Superior temporal gyrus (tissue), 1 donor: ENCODE data around the gene C14orf132.

ENCODE experiments used
- DNase-seq: peaks from one replicate; pipeline ENCODE4 v3.0.0-alpha.2; 2016; ENCODE audit errors: extremely low spot score

The C14orf132 gene

DNA sequence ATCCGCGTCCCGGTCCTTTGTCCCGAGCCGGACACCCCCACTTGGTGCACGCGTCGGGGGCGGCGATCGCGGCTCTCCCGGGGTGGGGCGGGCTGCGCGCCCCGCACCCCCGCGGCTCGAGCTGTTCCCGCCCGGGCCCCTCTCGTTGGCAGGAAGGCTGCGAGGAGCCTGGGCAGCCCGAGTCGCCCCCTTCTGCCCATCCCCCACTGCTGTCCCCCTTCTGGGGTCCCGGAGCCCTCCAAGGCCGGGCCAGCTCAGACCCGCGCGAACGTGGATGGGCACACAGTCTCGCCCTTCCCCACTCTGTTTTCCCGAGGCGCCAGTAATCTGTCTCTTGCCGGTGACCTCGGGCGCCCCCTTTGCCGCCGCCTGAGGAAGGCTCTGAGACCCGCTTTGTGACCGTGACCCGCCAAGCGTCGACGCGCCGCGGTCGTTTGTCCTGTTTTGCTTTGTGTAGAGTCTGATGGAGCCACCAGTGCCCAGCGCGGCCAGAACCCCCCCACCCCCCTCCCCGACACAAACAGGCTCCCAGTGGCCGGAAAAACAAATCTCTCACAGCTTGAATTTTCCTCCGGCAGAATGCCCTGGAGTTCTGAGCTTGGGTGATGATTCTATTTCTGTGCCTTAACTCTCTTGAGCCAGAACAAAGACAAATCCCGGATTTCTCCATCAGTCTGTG lies 610 bp downstream of the C14orf132 start:
- peak; percentile 69 for DNase-seq

DNA sequence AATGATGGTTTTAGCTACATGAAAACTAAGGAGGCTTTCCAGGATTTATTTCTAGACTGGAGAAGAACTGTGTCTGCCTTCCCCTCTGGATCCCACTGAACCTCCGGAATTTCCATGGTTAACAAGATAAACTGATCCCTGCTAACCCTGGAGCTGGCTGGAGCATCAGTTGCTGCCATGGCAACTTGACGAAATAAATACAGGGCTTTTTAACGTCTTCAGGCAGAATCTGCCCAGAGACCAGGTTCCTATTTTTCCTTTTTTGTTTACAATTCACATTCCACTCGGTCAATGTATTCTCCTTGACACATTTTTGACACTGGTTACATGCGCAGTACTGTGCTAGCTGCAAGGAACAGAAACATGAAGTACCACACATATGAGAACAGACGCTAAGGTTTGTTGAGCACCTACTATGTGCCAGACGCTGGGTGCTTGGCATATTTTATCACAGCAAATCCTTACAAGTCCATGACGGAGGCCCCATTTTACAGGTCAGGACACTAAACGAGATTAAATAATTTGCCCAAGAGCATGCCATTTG lies 1.7 kb downstream of the C14orf132 start:
- DNase-seq, result no peak

DNA sequence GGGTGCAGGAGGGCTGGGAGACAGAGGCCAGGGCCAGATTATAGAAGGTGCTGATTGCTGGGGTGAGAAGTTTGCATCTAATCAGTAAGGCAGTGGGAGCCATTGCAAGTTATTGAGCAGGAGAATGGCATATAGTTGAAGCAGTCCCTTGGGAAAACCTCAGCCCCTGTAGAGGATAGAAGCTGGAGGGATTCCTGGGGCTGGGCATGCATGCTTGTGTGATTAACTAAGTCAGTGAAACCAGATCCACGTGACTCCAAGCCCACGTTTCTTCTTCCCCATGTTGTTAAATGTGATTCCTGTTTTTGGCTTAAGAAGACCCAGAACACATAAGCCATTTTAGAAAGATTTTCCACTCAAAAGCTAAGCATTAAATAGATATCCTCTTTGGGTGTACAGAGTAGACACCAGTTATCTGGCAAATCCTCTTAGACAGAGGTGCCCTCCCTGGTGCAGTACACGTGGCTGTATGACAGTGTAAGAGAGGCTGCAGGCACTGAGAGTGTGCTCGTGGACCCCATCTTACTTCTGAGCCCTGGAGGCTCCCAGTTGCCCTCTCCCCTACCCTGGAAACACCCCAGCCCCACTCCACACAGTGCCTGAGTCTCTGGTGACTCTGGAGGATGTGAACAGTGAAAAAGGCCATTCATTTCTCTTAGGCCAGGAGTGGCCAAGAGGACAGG lies 3.2 kb downstream of the C14orf132 start:
- DNase-seq, result no peak

DNA sequence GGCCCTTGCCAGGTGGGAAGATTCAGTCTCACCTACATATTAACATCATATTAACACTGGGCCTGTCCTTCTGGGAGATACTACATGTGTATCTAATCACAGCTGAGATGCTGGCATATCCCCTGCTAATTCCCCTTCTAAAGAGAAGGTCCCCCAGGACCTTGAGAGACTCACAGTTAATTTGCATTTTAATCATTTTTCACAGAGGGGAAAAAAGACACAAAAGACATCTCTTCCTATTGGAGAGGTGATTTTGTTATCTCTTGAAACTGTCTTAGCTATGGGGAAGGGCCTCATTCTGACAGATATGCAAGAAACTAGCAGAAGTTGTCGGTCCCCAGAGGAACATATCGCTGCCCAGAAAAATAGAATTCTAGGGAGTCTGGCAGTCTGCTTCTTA lies 7.5 kb downstream of the C14orf132 start:
- DNase-seq, result no peak

DNA sequence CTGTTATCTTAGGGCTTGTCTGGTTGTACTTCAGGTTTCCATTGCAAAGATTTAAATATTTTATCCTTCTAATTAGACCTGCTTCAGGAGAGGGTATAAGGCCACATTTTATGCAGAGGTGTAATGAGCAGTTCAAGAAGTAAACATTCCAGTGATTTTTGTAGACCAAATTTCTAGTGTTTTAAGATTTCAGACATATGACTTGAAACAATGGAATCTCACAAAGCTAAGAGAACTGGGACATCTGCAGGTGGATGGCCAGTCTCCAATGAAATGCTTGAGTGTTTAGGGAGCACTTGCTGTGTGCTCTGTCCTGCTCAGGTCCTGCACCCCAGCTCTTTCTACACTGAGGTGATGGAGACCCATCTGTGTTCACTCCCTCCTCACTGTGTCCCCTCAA lies 7.9 kb downstream of the C14orf132 start:
- DNase-seq, result no peak

DNA sequence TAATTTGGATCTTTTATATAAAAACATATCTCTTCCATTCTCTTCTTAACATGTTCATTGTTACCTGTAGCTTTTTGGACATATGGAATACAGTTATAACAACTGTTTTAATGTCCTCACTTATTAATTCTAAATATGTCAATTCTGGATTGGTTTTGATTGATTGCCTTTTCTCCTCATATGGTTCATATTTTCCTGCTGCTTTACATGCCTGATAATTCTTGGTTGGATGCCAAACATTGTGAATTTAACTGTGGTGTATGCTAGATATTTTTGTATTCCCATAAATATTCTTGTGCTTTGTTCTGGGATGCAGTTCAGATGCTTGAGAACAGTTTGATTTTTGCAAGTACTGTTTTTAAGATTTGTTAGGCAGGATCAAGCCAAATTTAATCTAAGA lies 10.8 kb downstream of the C14orf132 start:
- no peak for DNase-seq

DNA sequence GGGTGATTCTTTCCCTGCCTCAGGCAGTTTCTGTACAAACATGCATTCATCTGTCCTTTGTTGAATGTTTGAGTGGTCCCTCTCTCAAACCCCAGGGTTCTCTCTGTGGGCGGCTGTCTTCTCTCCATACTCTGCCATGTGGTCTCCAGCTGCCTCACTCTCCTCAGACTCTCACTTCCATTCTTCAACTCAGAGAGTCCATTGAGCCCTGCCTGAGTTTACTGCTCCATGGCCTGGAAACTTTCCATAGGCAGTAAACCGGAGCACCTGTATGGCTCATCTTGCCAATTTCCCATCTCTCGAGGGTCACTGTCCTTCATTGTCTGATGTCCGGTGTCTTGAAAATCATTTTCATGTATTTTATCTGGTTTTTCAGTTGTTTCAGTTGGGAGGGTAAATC lies 11.3 kb downstream of the C14orf132 start:
- DNase-seq, result no peak

DNA sequence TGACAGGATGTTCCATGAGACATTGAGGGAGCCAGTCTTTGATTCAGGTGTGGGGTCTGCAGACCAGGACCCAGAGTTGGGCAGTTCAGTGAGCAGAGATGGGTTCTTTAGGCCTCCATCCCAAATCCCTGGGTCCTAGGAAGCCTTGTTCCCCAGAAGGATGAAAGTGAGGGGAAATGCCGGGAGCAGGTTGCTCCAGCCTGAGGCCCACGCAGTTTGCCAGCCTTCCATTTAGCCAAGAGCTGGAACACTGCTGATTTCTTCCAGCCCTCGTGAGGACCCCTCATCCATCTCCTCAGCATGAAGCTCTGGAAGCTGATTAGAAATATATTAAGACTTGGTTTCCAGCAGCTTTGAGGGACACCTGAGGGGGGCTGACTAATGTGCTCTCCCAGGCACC lies 12.1 kb downstream of the C14orf132 start:
- no peak for DNase-seq

DNA sequence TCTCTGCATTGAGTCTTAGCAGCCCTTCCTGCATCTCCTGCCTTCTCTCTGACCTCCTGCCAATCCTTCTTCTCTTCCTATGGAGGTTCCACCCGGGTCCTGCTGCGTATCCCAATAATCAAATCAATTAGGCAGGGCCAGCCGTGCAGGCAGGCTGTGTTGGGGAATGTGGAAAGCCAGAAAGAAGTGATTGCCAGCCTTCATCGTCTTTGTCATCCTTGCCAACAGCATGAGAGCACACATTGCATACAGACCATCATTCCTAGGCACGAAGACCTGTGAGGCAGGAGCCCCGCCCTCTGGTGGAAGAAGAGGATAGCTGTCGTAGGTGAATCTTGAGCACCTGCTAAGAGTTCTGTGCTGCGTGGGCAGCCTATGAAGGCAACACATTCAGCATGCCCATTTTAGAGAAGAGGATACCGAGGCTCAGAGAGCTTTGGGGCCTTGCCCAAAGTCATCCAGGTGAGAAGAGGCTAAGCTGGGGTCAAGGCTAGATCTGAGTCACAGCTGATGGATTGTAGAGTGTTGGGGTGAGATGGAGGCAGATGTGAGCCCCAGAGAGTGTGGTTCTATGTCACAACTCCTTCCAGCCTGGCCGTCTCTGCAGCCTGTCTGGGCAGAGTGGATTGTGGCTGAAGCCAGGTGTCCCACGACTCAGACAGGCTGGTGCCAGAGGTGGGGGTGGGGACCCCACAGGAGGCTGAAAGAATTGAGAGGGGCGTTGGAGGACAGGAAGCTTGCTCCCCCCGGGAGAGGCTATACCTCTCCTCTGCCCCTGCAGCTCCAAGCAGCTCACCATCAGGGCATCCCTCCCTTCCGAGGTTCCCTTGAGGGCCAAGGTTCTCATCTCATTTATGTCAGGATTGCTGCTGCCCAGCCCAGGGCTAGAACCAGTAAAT lies 12.7 kb downstream of the C14orf132 start:
- no peak for DNase-seq

DNA sequence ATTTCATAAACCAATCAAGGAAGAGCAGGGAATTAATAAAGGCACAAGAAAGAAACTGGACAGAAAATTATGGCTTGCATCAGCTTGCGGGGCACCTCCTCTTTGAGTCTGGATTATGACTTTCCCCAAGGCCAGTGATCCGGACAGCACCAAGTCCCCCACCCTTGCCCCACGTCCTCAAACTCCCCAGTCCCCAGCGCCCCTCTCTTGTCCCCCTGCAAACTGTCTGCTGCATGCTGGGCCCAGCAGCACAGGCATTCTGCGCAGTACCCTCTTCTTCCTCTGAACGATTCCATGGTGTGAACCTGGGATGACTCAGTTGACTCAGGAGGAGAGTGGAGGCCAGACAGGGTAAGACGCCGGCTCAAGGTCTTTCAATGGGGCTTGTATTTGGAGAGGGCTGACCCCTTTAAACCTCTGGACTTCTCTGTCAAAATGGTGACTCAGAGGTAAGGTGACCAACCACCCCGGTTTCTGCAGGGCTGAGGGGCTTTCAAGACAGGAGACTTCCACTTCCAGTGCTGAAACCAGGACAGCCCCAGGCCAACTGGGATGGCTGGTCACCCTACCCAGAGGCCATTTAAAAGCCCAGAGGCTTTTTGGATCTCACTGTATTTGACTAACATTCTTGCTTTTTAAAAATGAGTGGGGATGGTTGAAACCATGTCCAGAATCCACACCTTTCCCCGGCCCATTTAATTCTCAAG lies 13.5 kb downstream of the C14orf132 start:
- DNase-seq, result no peak

DNA sequence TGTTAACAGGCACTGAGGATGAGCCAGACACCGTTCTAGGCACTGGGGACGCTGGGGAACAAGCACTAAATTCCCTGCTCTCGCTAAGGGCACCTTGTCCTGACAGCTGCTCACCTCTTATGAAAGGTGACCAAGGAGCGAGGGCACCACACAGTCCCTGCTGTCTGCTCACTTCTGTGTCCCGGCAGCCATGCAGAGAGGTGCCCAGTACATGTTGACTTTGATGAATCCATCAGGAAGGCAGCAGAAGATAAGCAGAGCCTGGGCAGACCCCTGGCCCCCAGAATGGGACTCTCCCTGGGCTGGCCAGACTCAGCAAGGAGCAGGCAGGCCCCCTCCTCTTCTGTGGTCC lies 14.1 kb downstream of the C14orf132 start:
- DNase-seq, result no peak

DNA sequence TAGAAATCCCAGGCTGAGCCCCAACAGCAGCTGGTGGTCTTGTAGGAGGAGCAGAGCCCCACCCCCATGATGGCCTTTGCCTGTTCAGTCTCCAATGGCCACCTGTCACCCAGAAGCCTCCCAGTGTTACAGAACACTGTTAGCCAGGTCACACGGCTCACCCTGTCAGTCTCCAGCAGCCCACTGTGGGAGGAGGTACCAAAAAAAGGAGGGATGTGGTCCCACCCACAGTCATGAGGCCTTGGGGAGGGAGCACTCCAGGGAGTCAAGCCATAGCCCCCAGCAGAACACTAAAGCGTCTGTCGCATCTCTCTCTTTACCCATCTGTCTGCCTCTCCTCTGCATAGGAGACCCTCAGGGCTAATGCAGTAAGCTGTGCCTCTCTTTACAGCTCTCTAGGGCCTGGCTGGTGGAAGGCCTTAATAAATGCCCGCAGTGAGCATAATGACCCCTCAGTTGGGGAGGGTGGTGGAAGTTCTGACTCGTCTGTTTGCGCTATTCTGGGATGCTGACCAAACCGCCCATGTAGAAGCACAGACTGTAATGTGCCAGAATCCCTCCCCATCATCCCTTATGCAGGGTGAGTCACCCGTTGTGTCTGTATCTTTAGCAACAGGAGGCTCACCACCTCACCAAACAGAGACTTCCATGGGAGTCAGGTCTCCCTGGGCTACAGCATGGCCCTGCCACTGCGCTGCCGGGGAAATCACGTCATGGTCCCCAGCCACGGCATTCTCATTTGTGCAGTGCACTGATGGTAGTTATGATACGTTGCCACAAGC lies 14.6 kb downstream of the C14orf132 start:
- DNase-seq, result peak; percentile 90

DNA sequence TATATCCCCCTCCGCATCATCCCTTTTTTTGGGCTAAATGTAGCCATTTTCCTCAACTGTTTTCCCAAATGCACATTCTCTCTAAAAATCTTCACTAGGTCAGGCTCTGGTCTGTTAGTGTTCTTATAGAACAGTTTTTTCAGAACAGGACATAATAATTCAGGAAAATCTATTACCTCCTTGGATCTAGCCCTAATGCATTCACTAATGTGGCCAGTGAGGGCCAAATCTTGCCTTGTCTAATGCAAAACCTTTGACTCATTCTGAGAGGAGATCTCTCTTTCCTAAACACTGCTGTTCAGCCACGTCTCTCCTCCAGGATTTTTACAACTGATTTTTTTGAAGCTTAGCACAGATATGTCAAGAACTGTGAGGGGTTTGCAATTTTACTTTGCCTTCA lies 15.5 kb downstream of the C14orf132 start:
- no peak for DNase-seq

DNA sequence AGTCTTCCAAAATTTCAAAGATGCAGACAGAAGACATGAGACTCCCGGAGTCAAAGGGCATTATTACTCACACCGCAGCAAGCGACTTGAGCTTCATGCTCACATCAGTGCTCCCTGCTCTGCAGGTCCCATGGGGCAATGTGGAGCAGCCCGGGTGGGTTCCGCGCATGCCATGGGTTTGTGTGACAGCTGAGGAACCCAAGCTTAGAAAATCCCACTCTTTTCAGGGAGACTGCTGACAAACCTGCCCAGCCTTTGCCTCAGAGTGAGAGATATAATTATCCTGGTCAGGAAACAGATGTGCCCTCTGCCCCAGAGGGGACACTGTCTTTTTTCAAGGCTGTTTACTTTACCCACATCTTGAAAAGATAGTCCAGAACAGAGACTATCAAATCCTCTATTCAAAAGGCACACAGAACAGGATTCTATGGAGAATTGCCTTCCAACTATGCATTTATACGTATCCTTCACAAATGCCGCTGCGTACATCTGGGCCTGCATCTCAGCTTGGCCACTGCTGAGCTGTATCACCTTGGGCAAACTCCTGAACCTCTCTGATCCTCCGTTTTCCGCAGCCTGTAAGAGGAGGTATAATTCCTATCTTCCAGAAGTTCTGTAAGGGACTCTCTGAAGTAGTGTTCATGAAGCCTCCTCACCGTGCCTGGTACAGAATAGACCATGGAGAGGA lies 16.0 kb downstream of the C14orf132 start:
- no peak for DNase-seq

DNA sequence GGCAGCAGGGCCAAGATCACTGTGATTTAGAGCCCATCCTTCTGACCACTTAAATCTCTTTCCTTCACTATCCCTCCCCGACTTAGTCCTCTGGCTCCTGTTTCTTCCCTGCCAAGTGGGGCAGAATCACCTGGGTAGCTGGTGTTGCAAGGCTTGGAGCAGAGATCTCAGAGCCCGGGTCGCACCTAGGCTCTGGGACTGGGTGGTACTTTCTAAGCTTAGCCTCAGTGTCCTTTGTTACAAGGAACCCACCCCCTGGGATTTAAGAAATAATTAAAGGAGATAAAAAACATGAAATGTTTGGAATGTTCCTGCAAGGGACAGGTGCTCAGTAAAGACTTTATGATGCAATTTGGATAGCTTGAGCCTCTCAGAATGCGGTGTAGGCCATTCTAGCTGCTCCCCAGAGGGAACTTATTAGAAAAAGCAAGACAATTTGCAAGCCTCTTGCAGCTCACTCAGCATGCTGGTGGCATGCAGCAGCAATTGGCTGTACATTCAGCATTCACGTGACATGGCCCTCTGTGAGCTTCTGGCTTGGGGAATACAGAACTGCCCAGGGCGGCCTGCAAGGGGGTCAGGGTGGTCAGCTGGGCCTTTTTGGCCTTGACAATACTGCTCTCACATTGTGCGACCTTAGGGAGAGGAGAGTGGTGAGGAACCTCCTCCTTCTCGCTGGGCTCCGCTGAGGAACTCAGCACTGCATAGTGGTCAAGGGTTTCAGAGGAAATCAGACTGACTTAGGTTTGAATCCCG lies 16.8 kb downstream of the C14orf132 start:
- DNase-seq, result peak; percentile 80

DNA sequence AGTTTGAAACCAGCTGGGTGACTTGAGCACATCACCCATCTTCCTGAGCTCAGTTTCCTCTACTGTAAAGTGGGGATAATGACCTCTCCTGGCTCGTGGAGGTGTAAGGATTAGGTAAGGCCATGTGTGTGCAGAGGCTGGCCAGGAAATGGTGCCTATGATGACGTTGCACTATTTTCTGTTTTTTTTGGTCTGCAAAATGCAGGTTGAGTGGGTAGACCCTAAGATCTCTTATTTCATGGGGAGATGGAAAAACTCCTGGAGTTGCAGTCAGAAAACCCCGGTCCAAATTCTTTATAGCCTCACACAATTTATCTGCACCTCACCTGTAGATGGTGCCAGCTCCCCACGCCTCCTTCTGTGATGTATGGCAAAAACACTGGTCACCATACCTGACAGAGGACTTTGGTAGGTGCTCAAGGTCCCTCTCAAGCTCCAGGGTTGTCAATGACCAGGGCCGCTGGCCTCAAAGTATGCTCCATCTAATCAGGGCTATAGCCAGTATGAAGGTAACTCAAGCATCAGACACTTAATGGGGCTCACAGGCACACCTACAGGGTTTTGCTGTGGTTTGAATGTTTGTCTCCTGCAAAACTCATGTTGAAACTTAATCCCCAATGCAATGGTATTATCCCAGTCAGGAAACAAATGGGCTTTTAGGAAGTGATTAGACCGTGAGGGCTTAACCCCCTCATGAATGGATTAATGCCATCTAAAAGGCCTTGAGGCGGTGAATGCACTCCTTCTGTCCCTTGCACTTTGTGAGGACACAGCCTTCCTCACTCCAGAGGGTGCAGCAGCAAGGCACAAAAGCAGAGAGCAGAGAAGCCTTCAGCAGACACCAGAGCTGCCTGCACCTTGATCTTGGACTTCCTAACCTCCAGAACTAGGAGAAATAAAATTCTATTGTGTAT lies 17.6 kb downstream of the C14orf132 start:
- no peak for DNase-seq

DNA sequence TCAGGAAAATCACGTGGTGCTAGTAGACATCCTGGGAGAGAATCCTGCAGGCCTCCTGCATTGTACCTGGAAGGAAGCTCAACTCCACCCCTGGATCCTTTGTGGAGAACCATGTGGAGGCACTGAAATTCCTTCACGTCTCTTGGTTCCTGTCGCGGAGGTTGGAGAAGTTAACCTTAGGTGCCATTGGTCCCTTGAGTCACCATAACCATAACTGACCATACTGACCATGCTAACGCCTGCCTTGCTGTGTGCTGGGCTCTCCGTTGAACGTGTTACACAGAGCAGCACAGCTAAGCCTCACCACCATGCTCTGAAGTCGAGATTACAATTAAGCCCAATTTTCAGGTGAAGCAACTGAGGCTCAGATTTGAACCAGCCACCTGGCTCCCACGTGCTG lies 18.6 kb downstream of the C14orf132 start:
- no peak for DNase-seq

DNA sequence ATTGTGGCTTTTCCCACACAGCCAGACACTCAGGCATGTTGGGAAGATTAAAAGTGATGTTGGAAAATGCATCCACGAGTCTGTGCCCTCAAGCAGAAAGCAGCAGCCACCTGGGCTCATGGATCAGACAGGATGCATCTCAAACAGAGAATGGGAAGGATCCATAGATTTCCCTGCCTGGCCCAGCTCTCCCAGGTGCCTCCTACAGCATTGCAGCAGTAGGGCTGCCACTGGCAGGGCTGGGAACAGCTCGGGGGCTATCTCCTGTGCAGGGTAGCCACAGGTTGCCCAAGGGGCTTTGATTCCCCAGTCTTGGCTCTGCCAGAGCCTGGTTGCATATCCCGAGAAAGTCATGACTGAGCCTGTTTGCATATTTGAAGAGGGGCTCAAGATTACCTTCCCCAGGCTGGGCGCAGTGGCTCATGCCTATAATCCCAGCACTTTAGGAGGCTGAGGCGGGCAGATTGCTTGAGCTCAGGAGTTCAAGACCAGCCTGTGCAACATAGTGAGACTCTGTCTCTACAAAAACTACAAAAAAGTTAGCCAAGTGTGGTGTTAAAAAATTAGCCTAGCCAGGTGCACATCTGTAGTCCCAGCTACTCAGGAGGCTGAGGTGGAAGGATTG lies 19.5 kb downstream of the C14orf132 start:
- no peak for DNase-seq
